Ishikawa (cell line): ENCODE results near the gene SYT5.

Experiments used
- CEBPB ChIP-seq: IDR thresholded peaks from 2 replicates; pipeline ENCODE4 v1.6.1; 2012
- CREB1 ChIP-seq: IDR thresholded peaks from 2 replicates; pipeline ENCODE4 v1.6.1; 2012; ENCODE audit warnings: low read depth
- EGR1 ChIP-seq: IDR thresholded peaks from 2 replicates; pipeline ENCODE4 v1.6.1; 2012
- EP300 ChIP-seq: IDR thresholded peaks from 2 replicates; pipeline ENCODE4 v1.6.1; 2012; ENCODE audit warnings: borderline replicate concordance
- FOXM1 ChIP-seq: IDR thresholded peaks from 2 replicates; pipeline ENCODE4 v1.6.1; 2012; ENCODE audit warnings: low read depth, borderline replicate concordance
- NFIC ChIP-seq: IDR thresholded peaks from 2 replicates; pipeline ENCODE4 v1.6.1; 2012
- RAD21 ChIP-seq: IDR thresholded peaks from 2 replicates; pipeline ENCODE4 v1.6.1; 2012; ENCODE audit warnings: low read depth
- TAF1 ChIP-seq: IDR thresholded peaks from 2 replicates; pipeline ENCODE4 v1.6.1; 2012; ENCODE audit warnings: low read depth, mild to moderate bottlenecking
- TCF12 ChIP-seq: IDR thresholded peaks from 2 replicates; pipeline ENCODE4 v1.6.1; 2012; ENCODE audit warnings: low read depth
- TEAD4 ChIP-seq: IDR thresholded peaks from 2 replicates; pipeline ENCODE4 v1.6.1; 2012
- YY1 ChIP-seq: IDR thresholded peaks from 2 replicates; pipeline ENCODE4 v1.6.1; 2012; ENCODE audit warnings: low read depth
- ZBTB7A ChIP-seq: IDR thresholded peaks from 2 replicates; pipeline ENCODE4 v1.6.1; 2012; ENCODE audit warnings: low read depth
- TF ChIP-seq, protein P1 (sequence below): IDR thresholded peaks from 2 replicates; pipeline ENCODE4 v1.6.1; 2012; ENCODE audit warnings: low read depth, mild to moderate bottlenecking
- TF ChIP-seq, protein P2 (sequence below): IDR thresholded peaks from 2 replicates; pipeline ENCODE4 v1.6.1; 2012
- TF ChIP-seq, protein P3 (sequence below): IDR thresholded peaks from 2 replicates; pipeline ENCODE4 v1.6.1; 2012

SYT5 gene

DNA sequence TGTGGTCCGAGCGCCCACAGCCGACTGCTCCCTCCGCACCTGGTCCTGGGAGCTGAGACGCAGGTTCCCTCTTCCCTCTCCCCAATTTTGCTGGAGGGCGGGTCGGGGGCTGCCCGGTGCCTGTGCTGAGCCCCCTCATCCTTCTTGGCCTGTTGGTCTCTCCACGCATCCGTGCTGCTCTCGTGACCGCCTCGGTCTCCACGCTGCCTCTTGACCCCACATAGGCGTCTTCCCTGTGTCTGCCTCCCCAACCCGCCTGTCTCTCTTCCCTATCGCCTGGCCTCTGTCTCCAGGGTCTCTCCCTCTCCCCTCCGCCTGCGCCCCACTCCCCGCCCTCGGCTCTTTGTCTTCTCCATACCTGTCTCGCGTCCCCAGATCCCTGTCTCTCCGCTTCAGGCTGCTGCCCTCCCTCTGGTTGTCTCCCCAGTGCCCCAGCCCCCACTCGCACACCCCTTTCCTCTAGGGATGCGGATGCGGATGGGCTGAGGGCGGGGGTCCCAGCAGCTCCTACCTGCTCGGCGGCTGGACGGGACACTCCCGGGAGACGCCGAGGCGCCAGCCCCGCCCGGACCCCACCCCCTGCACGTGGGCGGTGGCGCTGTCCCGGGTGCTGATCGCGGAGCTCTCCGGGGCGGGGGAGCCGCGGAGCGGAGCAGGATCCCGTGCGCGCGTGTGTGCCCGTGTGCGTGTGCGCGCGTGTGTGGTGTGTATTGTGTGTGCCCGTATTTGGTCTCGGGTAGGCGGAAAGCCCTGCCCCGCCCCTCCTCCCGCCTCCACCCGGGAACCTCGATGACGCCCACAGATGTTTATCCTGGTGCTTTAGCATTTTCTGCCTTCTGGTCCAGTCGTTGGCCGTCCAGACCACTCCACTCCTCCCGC, at the start of gene SYT5:
Gene SYT5 (minus strand): TSS at position 684 of the 879 bp plus-strand sequence. CDS start 1,248 bp downstream, outside the sequence.
- TF ChIP-seq, protein P1, sequence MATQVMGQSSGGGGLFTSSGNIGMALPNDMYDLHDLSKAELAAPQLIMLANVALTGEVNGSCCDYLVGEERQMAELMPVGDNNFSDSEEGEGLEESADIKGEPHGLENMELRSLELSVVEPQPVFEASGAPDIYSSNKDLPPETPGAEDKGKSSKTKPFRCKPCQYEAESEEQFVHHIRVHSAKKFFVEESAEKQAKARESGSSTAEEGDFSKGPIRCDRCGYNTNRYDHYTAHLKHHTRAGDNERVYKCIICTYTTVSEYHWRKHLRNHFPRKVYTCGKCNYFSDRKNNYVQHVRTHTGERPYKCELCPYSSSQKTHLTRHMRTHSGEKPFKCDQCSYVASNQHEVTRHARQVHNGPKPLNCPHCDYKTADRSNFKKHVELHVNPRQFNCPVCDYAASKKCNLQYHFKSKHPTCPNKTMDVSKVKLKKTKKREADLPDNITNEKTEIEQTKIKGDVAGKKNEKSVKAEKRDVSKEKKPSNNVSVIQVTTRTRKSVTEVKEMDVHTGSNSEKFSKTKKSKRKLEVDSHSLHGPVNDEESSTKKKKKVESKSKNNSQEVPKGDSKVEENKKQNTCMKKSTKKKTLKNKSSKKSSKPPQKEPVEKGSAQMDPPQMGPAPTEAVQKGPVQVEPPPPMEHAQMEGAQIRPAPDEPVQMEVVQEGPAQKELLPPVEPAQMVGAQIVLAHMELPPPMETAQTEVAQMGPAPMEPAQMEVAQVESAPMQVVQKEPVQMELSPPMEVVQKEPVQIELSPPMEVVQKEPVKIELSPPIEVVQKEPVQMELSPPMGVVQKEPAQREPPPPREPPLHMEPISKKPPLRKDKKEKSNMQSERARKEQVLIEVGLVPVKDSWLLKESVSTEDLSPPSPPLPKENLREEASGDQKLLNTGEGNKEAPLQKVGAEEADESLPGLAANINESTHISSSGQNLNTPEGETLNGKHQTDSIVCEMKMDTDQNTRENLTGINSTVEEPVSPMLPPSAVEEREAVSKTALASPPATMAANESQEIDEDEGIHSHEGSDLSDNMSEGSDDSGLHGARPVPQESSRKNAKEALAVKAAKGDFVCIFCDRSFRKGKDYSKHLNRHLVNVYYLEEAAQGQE: peak; percentile 97
- TF ChIP-seq FOXM1 (no peak), CEBPB (no peak), RAD21 (no peak), TEAD4 (no peak), YY1 (no peak), CREB1 (no peak), EGR1 (peak; percentile 100), EP300 (no peak), TAF1 (no peak), NFIC (no peak), ZBTB7A (no peak), TCF12 (no peak; the same call in 1 of the 2 replicates)
- TF ChIP-seq, protein P2, sequence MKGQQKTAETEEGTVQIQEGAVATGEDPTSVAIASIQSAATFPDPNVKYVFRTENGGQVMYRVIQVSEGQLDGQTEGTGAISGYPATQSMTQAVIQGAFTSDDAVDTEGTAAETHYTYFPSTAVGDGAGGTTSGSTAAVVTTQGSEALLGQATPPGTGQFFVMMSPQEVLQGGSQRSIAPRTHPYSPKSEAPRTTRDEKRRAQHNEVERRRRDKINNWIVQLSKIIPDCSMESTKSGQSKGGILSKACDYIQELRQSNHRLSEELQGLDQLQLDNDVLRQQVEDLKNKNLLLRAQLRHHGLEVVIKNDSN: peak; percentile 90
- TF ChIP-seq, protein P3, sequence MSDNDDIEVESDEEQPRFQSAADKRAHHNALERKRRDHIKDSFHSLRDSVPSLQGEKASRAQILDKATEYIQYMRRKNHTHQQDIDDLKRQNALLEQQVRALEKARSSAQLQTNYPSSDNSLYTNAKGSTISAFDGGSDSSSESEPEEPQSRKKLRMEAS: peak; percentile 97

DNA sequence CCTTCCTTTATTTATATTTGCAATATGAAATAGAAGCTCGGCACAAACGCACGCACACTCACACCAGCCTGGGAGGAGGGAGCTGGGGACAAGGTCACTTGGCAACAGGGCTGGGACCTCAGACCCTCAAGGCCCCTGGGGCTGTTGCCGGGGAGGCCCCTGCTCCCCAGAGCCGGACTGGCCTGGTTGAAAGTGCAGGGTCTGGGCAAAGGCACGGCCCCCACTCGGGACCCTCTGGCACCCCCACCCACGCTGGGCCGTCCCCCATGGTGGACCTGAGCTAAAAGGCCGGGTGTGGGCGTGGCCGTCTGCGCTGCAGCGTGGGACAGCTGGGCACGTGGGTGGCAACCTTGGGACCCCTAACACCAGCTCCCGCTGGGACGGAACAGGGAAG, 49.7 kb upstream of the SYT5 start:
- no peak for TF ChIP-seq TAF1
- TF ChIP-seq EGR1: no peak

DNA sequence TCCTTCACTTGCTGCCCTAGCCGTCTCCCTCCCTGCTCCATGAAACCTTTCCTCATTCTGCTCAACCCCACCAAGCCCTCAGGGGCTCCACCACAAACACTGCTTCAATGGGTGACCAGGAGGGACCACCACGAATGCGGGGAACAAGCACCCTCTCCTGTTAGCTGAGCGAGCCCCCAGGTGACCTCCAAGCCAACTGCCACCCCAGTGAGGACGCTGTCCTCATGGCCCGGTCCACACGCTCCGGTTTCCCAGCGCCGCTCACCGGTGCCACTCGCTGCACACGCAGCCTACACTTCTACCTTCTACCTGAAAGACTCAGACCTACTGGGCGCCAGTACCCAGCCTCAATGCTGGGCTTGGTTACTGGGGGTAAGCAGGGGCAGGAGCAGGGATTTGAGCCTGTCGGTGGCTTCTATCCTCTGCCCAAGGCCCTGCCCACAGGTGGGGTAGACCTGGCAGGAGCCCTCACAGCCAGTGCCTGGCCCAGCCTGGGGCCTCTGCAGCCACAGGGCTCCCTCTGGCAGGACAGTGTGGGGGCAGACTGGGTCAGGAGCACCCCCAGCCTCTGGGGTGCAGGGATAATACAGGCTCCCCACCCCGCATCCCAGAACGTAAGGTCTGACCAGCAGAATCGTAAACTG, 49.2 kb upstream of the SYT5 start:
- TF ChIP-seq TCF12: no peak
- no peak for TF ChIP-seq RAD21
- no peak for TF ChIP-seq EGR1
- TF ChIP-seq, protein P2: no peak
- no peak for TF ChIP-seq NFIC
- no peak for TF ChIP-seq EP300
- TF ChIP-seq, protein P3: no peak
- no peak for TF ChIP-seq TEAD4
- TF ChIP-seq YY1: no peak
- TF ChIP-seq FOXM1: no peak
- no peak for TF ChIP-seq CREB1
- TF ChIP-seq ZBTB7A: no peak

DNA sequence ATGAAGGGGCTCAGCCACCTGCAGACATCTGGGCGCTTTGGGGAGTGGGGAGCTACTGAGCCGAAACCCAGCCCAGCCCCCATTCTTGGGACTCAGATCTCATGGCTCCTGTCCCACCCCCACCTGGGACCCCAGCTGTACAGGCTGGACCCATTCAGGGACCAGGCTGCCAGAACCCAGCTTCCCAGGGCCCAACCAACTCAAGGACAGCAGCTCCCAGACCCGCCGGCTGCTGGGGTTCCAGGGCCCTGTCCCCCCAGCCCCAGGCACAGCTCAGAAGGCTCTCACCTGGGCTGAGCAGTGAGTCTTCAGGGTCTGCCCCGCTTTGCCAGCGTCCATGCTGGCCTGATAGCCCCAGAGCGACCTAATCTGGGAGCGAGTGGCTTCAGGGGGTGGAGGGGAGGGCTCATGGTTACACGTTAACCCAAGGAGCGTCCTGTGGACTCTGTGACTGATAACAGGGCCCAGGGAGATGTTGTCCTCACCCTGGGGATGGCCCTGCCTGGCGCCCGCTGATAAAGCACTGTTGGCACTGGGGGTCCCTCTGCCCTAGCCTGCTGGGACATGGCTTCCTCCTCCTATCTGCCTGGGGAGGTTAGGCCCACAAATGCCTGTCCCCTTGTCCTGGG, 48.4 kb upstream of the SYT5 start, which contains the start of gene TMEM86B:
Gene TMEM86B (minus strand): TSS at position 361 of the 629 bp plus-strand sequence. CDS start 22 bp downstream, at position 339.
- TF ChIP-seq CREB1 (no peak), RAD21 (no peak), TEAD4 (no peak), TAF1 (no peak), CEBPB (no peak), NFIC (no peak), EP300 (no peak), EGR1 (no peak), FOXM1 (no peak)
- TF ChIP-seq, protein P3: no peak

DNA sequence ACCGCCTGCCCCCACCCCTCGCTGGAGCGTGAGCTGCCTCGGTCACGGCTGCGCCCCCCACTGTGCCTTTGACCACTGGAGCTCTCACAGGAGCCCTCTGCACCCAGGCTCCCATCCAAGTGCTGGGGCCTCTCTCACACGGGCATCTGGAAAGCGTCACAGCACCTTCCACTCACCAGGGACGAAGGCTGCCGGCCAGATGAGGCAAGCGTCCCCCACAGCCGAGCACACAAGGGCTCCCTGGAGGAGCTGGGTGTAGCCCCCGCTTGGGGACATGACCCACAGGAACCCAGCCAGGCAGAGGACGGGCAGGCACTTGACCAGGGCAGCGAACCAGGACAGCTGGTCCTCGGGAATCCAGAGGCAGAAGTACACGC, 47.9 kb upstream of the SYT5 start:
- TF ChIP-seq ZBTB7A: no peak
- no peak for TF ChIP-seq FOXM1
- no peak for TF ChIP-seq TEAD4
- TF ChIP-seq TCF12: no peak
- no peak for TF ChIP-seq EP300
- TF ChIP-seq NFIC: no peak
- TF ChIP-seq, protein P3: no peak
- TF ChIP-seq CREB1: no peak
- TF ChIP-seq, protein P2: no peak
- TF ChIP-seq RAD21: no peak
- no peak for TF ChIP-seq TAF1
- TF ChIP-seq YY1: no peak
- no peak for TF ChIP-seq CEBPB
- TF ChIP-seq EGR1: no peak
- TF ChIP-seq, protein P1: no peak
